Upper lobe of right lung (tissue), 1 donor: Measurements from ENCODE around the gene SYNE1. TPM values are rescaled to one million over a fixed set of nuclear protein-coding genes. Genes with fewer than 3 reads are reported as not detected.
A peak's percentile ranks its signal among the peaks of the same experiment; 100 is the strongest.

ENCODE experiments used
- ATAC-seq: fragments of 200-7000 bp; cut with Tn5 transposase; one replicate; pipeline ENCODE4 v1.9.1; 2020; ENCODE audit warnings: mild to moderate bottlenecking, moderate library complexity
- DNase-seq: peaks from one replicate; pipeline ENCODE4 v3.0.0-alpha.2; 2020
- H3K27ac ChIP-seq: fragments of 200-600 bp; one replicate; pipeline ENCODE4 v1.8.0; 2022
- H3K27me3 ChIP-seq: fragments of 200-600 bp; one replicate; pipeline ENCODE4 v1.8.0; 2022; ENCODE audit warnings: mild to moderate bottlenecking
- H3K36me3 ChIP-seq: fragments of 200-600 bp; one replicate; pipeline ENCODE4 v1.8.0; 2022
- H3K4me1 ChIP-seq: fragments of 200-600 bp; one replicate; pipeline ENCODE4 v1.8.0; 2022
- H3K4me3 ChIP-seq: fragments of 200-600 bp; one replicate; pipeline ENCODE4 v1.8.0; 2022; ENCODE audit warnings: mild to moderate bottlenecking
- H3K9me3 ChIP-seq: fragments of 200-600 bp; one replicate; pipeline ENCODE4 v1.8.0; 2022
- CTCF ChIP-seq: fragments of 200-600 bp; IDR thresholded peaks from one replicate; pipeline ENCODE4 v1.8.0; 2022; ENCODE audit warnings: antibody characterized with exemption
- intact Hi-C: fragments of 100-400 bp; cut with DNase I; formaldehyde crosslinking; loops from one replicate; pipeline ENCODE4 v1.11.0; 2022
- total RNA-seq: library from RNA; stranded (reverse); fragmentation: NEBNext Ultra II Directional; extraction: Animal tissue kit (Norgen Biotek cat#: 25700); gene quantifications from one replicate; pipeline ENCODE4 v1.2.1, GENCODE V29; 2021
- donor health status: DM: no; HTN: yes; CAD: no; lungs with severe emphysema.

SYNE1 gene
- total RNA-seq, 1 donor from 2014 or later, result 168 TPM

DNA sequence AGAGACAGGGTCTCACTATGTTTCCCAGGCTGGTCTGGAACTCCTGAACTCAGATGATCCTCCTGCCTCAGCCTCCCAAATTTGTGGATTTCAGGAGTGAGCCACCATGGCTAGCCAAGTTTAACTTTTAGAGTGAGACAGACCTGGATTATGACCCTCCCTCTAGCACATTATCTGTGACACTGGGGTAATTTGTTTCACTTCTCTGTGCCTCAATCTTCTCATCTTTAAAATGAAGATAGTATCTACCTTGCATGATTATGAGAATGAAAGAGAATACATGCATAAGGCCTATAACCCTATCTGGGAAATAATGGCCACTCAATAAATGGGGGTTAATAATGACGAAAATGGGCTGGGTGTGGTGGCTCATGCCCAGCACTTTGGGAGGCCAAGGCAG is 373.6 kb downstream of the SYNE1 start:
- no peak for TF ChIP-seq CTCF
- no peak overlapping the region for H3K27ac ChIP-seq
- peaks cover 63% of the 10 kb centered on the region for H3K36me3 ChIP-seq
- ATAC-seq (no peak), DNase-seq (no peak)
- intact Hi-C loops, result no loop called here
- H3K4me1 ChIP-seq, result peaks cover 6% of the 10 kb centered on the region
- no peaks in the 10 kb centered on the region for H3K27me3 ChIP-seq
- H3K4me3 ChIP-seq, result no peak overlapping the region
- H3K9me3 ChIP-seq, result no peaks in the 10 kb centered on the region

DNA sequence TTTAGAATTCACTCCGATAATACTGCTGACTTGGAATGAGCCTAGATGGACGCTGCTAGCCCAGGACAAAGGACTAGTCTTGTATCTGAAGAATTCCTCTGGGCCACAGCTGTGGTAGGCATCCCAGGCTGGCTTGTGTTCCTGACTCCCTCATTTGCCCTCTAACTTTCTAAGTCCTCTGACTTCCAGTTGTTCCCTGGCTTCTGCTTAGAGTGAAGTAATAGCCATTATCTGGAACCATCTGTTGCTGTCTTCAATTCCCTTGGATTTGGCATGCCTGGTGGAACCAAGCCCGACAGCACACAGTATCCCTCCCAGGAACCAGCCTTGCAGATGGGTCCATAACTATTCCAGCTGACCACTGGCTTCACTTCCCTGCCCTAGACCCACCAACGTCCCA is 376.0 kb downstream of the SYNE1 start:
- no peaks in the 10 kb centered on the region for H3K27me3 ChIP-seq
- H3K4me3 ChIP-seq, result no peak overlapping the region
- DNase-seq, result no peak
- H3K27ac ChIP-seq, result no peak overlapping the region
- peak; percentile 62 for ATAC-seq
- H3K9me3 ChIP-seq, result no peaks in the 10 kb centered on the region
- intact Hi-C loops, result no loop called here
- H3K36me3 ChIP-seq, result peaks cover 65% of the 10 kb centered on the region
- no peak for TF ChIP-seq CTCF
- H3K4me1 ChIP-seq, result no peaks in the 10 kb centered on the region

DNA sequence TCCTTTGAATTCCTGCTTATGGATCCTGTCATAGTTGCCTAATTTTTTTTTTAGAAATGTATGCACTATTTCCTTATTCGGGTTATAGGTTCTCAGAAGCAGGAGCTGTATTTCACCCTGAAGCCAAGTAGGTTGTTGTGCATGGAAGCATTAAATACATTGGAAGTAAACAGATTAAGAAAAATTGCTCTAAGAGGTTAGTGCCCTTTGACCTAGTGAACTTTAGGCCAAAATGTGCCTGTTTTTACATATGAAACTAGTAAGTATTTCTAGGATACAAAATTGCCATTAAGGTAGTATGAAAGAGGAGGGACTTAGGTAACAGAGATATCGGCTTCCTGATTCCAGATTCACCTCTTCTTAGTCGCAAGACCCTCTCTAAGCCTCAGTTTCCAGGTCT is 377.9 kb downstream of the SYNE1 start:
- no peak for TF ChIP-seq CTCF
- Histone ChIP-seq H3K4me3 (no peak overlapping the region), H3K4me1 (no peaks in the 10 kb centered on the region), H3K27ac (no peak overlapping the region), H3K9me3 (no peaks in the 10 kb centered on the region), H3K27me3 (no peaks in the 10 kb centered on the region), H3K36me3 (peaks cover 78% of the 10 kb centered on the region)
- ATAC-seq (no peak), DNase-seq (no peak)
- intact Hi-C loops, result no loop called here

- Histone ChIP-seq H3K27me3 (no peaks in the 10 kb centered on the region), H3K4me1 (no peaks in the 10 kb centered on the region), H3K36me3 (peaks cover 82% of the 10 kb centered on the region), H3K9me3 (no peaks in the 10 kb centered on the region), H3K4me3 (no peak overlapping the region), H3K27ac (no peak overlapping the region)
- no peak for TF ChIP-seq CTCF
- intact Hi-C loops, result no loop called here
- ATAC-seq (no peak), DNase-seq (no peak)
Observed at GRCh38 chr6:152257581-152257980, 379.6 kb downstream of the SYNE1 start.

DNA sequence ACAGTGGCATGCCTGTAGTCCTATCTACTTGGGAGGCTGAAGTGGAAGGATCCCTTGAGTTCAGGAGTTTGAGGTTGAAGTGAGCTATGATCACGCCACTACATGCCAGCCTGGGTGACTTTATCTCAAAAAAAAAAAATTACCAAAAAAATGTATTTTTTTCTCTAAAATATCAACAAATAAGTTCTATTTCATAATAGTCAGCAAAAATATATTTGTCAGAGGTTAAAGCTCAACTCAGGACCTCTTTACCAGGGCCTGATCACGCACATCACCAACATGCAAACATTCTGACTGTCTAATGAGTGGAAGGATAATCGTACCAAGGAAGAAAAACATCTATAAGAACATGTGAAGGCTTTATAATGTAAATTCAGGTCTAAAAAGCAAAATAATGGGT is 387.0 kb downstream of the SYNE1 start:
- no peak for TF ChIP-seq CTCF
- no peak overlapping the region for H3K4me3 ChIP-seq
- no peaks in the 10 kb centered on the region for H3K9me3 ChIP-seq
- no peak for ATAC-seq
- intact Hi-C loops, result no loop called here
- DNase-seq, result no peak
- no peak overlapping the region for H3K27ac ChIP-seq
- H3K36me3 ChIP-seq, result peaks cover 48% of the 10 kb centered on the region
- H3K4me1 ChIP-seq, result peaks cover 10% of the 10 kb centered on the region
- no peaks in the 10 kb centered on the region for H3K27me3 ChIP-seq

DNA sequence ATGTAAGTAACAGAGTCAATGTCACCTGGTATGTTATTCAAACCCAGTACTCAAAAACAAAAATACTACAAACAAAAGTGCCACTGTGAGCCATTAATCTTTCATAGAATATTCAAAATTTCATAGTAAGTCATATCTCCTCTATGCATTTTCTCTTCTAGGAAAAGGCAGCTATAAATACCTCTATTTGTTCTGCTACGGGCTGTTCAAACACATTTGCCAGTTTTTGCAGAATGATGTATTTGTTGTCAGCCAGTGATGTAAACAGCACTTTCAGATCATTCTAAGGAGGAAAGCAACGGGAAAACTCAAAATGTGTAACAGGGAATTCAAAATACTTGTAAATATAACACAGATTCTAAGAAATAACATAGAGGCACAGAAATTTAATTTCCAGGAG is 388.2 kb downstream of the SYNE1 start:
- TF ChIP-seq CTCF, result no peak
- peaks cover 47% of the 10 kb centered on the region for H3K36me3 ChIP-seq
- DNase-seq, result no peak

More for the DNA sequence above, 388.2 kb downstream of the SYNE1 start:
- no peak overlapping the region for H3K4me3 ChIP-seq
- ATAC-seq, result no peak
- no peaks in the 10 kb centered on the region for H3K27me3 ChIP-seq
- no peak overlapping the region for H3K27ac ChIP-seq
- intact Hi-C loops, result no loop called here
- no peaks in the 10 kb centered on the region for H3K9me3 ChIP-seq
- peaks cover 10% of the 10 kb centered on the region for H3K4me1 ChIP-seq
